ENCODE results near the gene ABHD4. TPM values are rescaled to one million over a fixed set of nuclear protein-coding genes. Genes with fewer than 3 reads are reported as not detected.

ABHD4 gene
- total RNA-seq, 2 donors from 2014 or later, result 20.9 to 25.4 TPM

DNA sequence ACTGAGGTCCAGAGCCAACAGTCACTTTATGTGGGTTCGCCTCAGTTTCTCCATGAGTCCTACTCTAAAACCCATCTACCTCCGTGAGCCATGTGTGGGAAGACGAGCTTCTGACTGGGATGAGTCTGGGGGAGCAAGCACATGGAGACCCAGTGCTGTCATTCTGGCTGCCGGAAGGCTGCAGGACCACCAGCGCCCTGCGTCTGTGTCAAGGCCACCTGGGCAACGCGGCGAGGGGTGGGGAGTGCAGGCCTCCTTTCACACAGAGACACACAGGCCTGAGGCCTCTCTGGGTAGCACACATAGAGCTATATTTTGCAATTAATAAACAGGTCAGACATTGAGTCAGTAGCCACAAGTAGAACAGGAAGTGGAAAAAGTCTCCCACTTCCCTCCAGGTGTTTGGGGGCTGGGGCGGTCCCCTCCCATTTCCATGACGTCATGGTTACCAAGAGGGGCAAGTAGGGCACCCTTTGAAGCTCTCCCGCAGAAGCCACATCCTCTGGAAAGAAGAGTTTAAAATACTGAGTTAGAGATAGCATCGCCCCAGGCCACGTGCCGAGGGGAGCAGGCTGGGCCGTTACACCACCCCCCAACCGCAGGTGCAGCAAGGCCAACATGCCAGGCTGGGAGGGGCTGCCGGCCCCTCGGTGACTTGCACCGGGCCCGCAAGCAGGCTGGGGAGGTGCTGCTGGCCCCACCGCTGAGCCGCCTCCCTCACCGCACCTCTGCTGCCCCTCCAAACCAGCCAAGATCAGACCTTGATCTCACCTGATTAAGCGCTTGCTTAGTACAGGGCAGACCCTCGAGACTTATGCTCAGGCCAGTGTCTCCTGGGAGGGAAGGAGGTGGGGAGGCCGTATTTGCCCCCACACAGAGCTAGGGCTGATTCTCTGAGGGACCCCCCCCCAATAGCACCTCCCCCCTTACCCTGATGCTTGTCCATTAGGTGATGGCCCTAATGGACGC, 41.8 kb upstream of the ABHD4 start:
- TF ChIP-seq, protein P1, sequence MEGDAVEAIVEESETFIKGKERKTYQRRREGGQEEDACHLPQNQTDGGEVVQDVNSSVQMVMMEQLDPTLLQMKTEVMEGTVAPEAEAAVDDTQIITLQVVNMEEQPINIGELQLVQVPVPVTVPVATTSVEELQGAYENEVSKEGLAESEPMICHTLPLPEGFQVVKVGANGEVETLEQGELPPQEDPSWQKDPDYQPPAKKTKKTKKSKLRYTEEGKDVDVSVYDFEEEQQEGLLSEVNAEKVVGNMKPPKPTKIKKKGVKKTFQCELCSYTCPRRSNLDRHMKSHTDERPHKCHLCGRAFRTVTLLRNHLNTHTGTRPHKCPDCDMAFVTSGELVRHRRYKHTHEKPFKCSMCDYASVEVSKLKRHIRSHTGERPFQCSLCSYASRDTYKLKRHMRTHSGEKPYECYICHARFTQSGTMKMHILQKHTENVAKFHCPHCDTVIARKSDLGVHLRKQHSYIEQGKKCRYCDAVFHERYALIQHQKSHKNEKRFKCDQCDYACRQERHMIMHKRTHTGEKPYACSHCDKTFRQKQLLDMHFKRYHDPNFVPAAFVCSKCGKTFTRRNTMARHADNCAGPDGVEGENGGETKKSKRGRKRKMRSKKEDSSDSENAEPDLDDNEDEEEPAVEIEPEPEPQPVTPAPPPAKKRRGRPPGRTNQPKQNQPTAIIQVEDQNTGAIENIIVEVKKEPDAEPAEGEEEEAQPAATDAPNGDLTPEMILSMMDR (IDR thresholded peaks at IDR 0.05), result no peak
- Histone ChIP-seq H3K27ac (peak overlapping the region; percentile 47), H3K4me3 (peak overlapping the region in 1 of 2 donors; percentile 35), H3K4me1 (peaks cover 0 to 41% of the 10 kb centered on the region in 2 donors), H3K9me3 (no peaks in the 10 kb centered on the region), H3K27me3 (no peaks in the 10 kb centered on the region), H3K36me3 (peaks cover 4% of the 10 kb centered on the region)
- DNase-seq (ENCODE audit: low spot score), result no peak

DNA sequence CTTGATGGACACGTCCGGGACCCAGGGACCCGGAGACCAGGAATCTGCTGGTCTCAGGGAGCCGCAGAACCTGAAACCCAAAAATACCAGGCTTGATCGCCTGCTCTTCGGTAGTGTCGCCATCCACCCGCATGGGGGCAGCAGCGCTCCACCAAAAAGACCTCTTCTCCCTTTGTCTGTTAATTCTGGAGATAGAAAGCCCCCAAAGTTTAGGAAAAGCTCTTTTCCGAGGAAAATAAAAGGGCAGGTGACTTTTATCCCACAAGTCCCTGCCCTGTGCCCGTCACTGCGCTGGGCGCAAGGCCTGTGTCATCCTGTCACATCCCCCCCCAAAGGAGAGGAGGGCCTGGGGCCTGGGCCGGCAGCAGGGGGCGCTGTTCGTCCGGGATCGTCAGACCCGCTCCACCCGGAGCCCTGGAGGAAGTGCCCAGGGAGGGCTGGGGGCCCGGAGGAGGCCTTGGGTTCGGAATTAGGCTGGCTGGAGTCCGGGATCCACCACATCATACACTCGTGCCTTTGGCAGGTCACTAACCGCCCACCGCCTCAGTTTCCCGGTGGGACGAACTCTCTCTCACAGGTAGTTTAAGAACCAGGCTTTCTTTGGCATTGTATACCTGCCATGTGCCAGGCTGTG, 41.0 kb upstream of the ABHD4 start:
- Histone ChIP-seq H3K9me3 (no peaks in the 10 kb centered on the region), H3K4me3 (peak overlapping the region; percentile 23 to 35), H3K27me3 (no peaks in the 10 kb centered on the region), H3K36me3 (peaks cover under 1% of the 10 kb centered on the region), H3K4me1 (peaks cover 0 to 41% of the 10 kb centered on the region in 2 donors), H3K27ac (peak overlapping the region; percentile 47)
- DNase-seq (ENCODE audit: low spot score), result peak; percentile 72
- TF ChIP-seq, protein P1 (IDR thresholded peaks at IDR 0.05), result peak; percentile 98 to 99

DNA sequence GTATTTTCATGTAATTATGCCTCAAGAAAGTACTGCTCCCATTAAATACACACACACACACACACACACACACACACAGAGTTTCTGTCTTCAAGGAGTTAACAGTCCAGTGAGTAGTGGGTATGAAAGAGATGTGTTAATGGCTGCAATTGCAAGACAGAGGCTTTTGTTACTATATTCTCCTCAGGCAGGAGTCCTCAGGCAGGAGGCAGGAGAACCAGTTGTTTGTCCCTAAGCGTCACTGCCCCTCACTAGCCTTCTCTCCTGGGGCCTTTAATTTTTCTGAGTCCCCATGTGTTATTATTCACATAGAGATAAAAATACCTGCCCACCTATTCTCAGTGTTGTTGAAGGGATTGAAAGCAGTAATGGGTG, 40.3 kb upstream of the ABHD4 start:
- Histone ChIP-seq H3K9me3 (no peaks in the 10 kb centered on the region), H3K36me3 (no peaks in the 10 kb centered on the region), H3K4me1 (peaks cover 0 to 41% of the 10 kb centered on the region in 2 donors), H3K27me3 (no peaks in the 10 kb centered on the region), H3K27ac (peak overlapping the region in 1 of 2 donors; percentile 47), H3K4me3 (no peak overlapping the region)
- TF ChIP-seq, protein P1 (IDR thresholded peaks at IDR 0.05), result no peak
- DNase-seq (ENCODE audit: low spot score), result no peak

DNA sequence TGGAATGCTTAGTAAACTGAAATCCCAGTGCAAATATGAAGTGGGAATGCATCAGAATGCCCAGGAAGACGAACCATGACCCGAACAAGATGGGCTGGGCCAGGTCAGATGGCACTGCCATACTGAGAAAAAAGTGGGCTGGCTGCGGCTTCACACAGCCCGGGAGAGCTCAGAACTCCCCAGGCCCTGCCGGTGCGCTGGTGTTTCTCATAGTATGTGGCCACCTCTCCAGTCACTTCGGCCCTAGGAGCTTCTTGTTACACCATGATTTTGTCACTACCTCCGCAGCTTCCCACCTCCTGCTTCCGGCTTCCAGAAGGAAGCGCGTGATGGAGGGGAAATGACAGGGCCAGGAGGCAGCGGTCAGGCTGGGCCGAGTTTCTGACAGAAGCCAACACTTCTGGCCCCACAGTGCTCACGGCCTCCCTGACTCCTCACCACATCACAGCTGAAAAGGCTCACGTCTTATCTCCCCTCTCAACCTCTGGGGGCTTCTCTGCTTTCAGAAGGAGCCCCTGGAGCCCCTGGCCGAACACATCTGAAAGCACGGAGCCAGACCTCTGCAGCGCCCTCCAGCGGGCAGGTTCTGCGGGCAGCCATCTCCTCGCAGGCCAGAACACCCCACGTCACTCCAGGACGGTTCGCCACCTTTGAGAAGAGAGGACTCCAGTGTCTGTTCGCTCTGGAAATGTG, 39.7 kb upstream of the ABHD4 start:
- H3K4me1 ChIP-seq, result peaks cover 0 to 41% of the 10 kb centered on the region in 2 donors
- H3K27me3 ChIP-seq, result no peaks in the 10 kb centered on the region
- TF ChIP-seq, protein P1 (IDR thresholded peaks at IDR 0.05), result no peak
- H3K27ac ChIP-seq, result peak overlapping the region in 1 of 2 donors; percentile 40
- no peak for DNase-seq (ENCODE audit: low spot score)
- no peaks in the 10 kb centered on the region for H3K9me3 ChIP-seq
- H3K4me3 ChIP-seq, result no peak overlapping the region
- no peaks in the 10 kb centered on the region for H3K36me3 ChIP-seq

DNA sequence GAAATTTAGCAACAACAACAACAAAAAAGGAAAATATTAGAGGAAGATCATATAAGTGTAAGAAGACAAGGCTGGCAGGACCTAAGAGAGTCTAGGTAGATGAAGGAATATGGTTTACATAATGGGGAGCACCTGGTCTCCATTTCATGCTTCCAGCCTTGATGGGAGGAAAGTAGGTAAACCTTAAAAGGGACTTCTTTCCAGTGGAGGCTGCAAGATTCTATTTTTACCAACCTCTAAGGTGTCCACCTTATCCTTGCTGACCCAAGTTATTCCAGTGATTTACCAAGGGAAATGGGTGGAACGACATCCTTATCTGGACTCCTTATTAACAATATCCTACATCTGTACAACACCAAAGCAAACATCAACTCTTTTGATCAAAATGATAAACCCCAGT, 39.1 kb upstream of the ABHD4 start:
- H3K27ac ChIP-seq, result peak overlapping the region; percentile 16 to 20
- no peaks in the 10 kb centered on the region for H3K27me3 ChIP-seq
- DNase-seq (ENCODE audit: low spot score), result no peak
- H3K9me3 ChIP-seq, result no peaks in the 10 kb centered on the region
- peaks cover 0 to 41% of the 10 kb centered on the region in 2 donors for H3K4me1 ChIP-seq
- H3K4me3 ChIP-seq, result no peak overlapping the region
- TF ChIP-seq, protein P1 (IDR thresholded peaks at IDR 0.05), result no peak
- peaks cover 5% of the 10 kb centered on the region for H3K36me3 ChIP-seq
